Putamen (tissue), 1 donor: ENCODE data around the gene DLEU7.

Experiments used
- DNase-seq: peaks from one replicate; pipeline ENCODE4 v3.0.0-alpha.2; 2016; ENCODE audit warnings: low spot score

The DLEU7 gene

GRCh38 chr13:50843257-50844083 is at the start of gene DLEU7:
Gene DLEU7 (minus strand): TSS chr13:50843692. CDS start chr13:50843646, 46 bp downstream.
- DNase-seq: no peak

GRCh38 chr13:50892210-50892944 is 48.9 kb upstream of the DLEU7 start:
- DNase-seq: no peak

GRCh38 chr13:50891206-50891605 is 47.7 kb upstream of the DLEU7 start:
- no peak for DNase-seq

GRCh38 chr13:50889317-50889716 is 45.8 kb upstream of the DLEU7 start:
- no peak for DNase-seq

GRCh38 chr13:50888362-50888761 is 44.9 kb upstream of the DLEU7 start:
- DNase-seq: no peak

GRCh38 chr13:50887151-50887550 is 43.7 kb upstream of the DLEU7 start:
- no peak for DNase-seq

GRCh38 chr13:50884265-50884664 is 40.8 kb upstream of the DLEU7 start:
- DNase-seq: no peak

- no peak for DNase-seq
These were observed 40.2 kb upstream of the DLEU7 start for GRCh38 chr13:50883728-50884127.

GRCh38 chr13:50882816-50883435 is 39.4 kb upstream of the DLEU7 start:
- no peak for DNase-seq

GRCh38 chr13:50873991-50874390 is 30.5 kb upstream of the DLEU7 start:
- DNase-seq: no peak

GRCh38 chr13:50873467-50873866 is 30.0 kb upstream of the DLEU7 start:
- no peak for DNase-seq

- DNase-seq: no peak
These were observed 27.9 kb upstream of the DLEU7 start for GRCh38 chr13:50871405-50871804.

- DNase-seq: no peak
These were observed 24.1 kb upstream of the DLEU7 start for GRCh38 chr13:50867637-50867945.

GRCh38 chr13:50866817-50867636 is 23.5 kb upstream of the DLEU7 start:
- DNase-seq: no peak

- no peak for DNase-seq
These were observed 21.0 kb upstream of the DLEU7 start for GRCh38 chr13:50864492-50864891.

- no peak for DNase-seq
These were observed 12.2 kb upstream of the DLEU7 start for GRCh38 chr13:50855681-50856080.

GRCh38 chr13:50850445-50850844 is 7.0 kb upstream of the DLEU7 start:
- no peak for DNase-seq

- no peak for DNase-seq
These were observed 4.0 kb upstream of the DLEU7 start for GRCh38 chr13:50847501-50847900.

GRCh38 chr13:50846861-50847475 is 3.5 kb upstream of the DLEU7 start:
- no peak for DNase-seq

GRCh38 chr13:50845211-50845610 is 1.7 kb upstream of the DLEU7 start:
- no peak for DNase-seq

- no peak for DNase-seq
These were observed 788 bp upstream of the DLEU7 start for GRCh38 chr13:50844084-50844875.
